ENCODE results near the gene POLR3F.
"Not testable (repeated sequence)": the region's sequence is repeated elsewhere in the genome, so short reads cannot be mapped to it uniquely, and the experiment has no call there.

POLR3F gene, protein sequence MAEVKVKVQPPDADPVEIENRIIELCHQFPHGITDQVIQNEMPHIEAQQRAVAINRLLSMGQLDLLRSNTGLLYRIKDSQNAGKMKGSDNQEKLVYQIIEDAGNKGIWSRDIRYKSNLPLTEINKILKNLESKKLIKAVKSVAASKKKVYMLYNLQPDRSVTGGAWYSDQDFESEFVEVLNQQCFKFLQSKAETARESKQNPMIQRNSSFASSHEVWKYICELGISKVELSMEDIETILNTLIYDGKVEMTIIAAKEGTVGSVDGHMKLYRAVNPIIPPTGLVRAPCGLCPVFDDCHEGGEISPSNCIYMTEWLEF

DNA sequence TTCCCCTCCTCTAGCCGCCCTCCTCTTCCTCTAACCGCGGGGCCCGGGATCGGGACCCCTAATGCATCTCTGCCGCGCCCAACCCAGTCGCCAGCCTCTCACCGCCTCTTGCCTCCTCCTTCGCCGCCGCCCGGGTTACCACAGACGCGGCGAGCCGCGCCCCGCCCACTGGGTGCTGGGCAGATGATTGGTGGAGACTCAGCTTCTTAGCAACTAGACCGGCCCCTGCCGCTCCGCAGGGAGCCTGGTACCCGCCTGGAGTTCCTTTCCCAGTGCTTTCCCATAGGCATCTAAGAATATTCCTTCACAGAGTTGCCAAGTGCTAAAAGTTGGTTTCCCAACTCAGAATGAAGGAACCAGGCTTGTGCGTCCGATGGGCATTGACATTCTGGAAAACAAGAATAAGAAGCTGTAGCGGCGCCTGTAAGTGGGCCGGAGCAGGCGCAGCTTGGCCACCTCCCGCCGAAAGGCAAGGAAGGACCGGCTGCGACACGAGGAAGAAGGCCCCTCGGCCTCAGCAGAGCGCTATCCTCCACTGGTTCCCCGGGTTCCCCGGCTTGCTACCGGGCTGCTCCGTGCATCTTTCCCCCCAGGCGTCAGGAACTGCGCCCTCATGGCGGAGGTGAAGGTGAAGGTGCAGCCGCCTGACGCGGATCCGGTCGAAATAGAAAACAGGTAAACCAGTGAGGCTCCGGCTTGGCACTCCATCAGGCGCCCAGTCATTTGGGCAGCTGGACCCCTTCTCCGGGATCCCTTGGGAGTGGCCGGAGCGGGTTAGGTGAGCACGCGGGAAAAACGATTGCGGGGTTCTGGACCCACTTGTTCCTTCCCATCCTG, at the start of gene POLR3F, which contains the start of gene DZANK1:
TSS of gene POLR3F (plus strand) at position 497 of the 837 bp plus-strand sequence. CDS start at position 614, 117 bp downstream.
TSS of gene DZANK1 (minus strand) at position 137 of the 837 bp plus-strand sequence. CDS start 1,672 bp downstream, outside the sequence.
- peak; percentile 95 for DNase-seq

DNA sequence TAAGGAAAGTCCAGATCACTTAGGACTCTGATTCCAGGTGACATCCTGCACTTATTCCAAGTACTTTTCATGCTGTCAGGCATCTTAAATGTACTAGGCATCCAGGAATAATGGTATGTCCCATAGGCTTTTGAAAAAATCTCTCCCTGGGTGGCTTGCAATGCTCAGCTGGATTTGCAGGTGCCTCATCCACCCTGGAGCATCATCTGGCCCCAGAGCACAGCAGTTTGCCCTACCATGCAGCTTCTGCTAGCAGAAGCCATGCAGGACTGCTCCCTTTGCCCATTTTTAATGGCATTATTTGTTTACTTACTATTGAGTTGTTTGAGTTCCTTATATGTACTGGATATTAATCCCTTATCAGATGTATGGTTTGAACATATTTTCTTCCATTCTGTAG, 45.6 kb upstream of the POLR3F start:
- DNase-seq: no peak

DNA sequence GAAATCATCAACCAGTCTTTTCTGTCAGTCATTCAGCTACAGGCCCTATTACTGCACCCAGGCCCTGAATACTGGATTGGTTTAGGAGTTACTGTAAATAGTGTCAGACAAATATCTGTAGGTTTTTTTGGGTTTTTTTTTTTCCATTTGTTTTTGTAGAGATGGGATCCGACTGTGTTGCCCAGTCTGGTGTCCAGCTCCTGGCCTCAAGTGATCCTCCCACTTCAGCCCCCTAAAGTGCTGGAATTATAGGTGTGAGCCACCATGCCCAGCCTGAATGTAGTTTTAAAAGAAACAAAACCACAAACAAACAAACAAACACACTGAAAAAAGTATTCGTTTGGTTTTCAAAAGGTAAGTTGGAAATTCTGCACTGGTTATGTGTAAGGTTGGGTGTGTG, 40.0 kb upstream of the POLR3F start:
- DNase-seq: no peak

DNA sequence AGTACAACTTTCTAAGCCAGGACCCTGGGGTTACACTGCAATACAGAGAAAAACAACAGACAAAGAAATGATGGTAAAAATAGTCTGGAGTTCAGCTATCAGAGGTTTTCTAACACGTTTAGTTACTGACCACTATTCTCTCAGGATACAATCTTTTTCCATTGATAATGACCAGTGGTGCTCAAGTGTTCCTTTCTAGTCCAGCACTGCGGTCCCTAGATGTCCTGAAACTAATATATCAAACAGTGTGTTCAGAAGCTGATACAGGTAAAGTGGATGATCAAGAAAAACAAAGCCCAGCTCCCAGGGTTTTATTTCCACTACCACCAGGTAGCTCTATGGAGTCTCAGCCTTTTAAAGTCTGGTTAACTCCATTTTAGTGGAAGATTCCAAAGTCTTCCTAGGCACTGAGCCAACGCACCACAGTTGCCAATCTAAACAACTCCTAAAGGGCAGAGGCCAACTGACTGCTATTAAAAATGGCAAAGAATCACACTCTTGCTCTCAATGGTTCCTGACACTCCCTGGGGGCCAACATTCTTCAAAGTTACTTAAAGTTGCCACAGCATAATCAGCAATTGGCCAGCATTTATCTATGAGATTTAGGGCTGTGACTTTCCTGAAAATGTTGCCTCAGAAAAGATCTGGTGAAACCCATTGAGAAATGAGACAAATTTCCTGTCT, 38.6 kb upstream of the POLR3F start:
- peak; percentile 8 for DNase-seq

DNA sequence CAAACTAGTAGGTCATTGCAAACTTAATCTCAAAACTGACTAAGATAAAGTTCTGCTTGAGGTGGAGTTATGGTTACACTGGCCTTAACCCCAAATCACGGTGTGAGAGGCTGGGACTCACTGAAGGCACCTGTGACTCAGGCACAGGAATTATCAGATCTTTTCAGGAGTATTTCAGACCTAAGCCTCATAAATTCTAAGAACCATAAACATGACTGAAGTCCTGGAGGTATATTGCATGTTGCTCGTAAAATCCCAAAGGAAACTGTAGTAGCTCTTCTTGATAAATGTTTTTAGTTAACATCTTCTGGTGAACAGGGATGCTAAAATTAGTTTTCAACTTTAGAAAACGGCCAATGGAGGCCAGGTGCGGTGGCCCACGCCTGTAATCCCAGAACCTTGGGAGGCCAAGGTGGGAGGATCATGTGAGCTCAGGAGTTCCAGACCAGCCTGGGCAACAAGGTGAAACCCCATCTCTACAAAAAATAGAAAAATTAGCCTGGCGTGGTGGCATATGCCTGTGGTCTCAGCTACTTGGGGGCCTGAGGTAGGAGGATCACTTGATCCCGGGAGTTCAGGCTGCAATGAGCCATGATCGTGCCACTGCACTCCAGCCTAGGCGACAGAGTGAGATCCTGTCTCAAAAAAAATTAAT, 36.9 kb upstream of the POLR3F start:
- no peak for DNase-seq

DNA sequence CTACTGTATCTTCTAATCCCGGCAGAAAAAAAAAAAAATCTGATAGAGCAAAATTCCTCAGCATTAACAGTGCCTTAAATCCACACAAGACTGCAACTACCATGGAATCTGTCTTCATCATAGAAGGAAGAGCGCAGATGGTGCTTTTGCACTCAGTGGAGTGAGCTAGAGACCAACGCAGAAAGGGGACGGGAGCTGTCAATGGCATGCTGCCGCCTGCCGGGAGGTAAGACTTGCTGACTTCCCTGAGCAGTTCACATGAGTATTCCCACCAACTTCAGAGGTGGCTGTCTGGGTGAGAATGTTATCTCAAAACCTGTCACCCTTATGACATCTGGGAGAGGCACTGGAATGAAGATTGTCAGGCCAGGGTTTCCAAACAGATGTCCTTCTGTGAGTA, 36.0 kb upstream of the POLR3F start:
- DNase-seq: no peak

DNA sequence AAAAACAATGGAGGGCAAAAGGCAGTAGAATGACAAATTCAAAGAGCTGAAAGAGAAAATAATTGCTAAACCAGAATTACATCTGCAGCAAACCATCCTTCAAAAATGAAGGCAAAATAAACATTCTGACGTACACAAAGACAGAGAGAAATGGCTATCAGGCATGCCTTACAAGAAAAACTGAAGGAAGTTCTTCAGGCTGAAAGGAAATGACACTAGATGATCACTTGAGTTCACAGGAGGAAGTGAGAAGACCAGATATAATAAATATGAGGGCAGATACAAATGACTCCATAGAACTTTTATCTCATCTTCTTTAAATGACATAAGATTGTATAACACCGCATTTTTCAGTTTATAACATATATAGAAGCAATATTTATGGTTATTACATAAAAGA, 30.3 kb upstream of the POLR3F start:
- no peak for DNase-seq

DNA sequence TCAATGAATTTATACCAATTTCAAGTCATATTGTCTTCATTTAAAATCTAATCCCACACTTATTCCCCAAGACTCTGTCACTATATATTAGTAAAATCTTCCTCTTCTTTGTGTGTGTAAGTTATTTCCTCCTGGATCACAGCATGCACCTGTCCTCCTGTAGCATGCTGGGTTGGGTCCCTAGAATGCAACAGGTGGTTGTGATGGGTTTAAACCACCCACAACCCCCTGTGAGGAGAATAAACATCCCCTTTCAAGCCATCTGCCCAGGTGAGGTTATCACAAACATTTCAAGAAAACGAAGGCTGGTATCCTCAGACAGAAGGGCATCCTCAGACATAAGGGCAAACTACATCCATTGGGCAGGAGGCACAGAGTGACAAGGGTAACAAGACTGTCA, 26.8 kb upstream of the POLR3F start:
- DNase-seq: no peak

DNA sequence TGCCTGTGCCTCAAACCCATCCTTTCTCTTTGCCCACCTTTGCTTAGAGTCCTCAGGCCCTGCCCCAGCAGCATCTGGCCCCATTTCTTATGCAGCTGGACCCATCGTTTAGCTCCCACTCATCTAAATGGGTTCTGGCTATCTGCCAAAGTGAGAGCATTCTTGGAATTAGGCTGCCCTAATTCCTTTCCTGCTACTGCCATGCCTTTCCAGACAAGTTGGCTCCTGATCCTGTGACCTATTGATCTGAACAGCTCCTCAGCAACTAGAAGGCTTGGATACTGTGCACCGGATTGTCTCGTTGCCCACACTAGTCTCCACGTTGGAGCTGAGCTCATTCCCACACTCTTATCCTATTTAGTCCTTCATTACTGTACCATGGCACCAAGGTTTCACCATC, 23.3 kb upstream of the POLR3F start:
- DNase-seq: peak; percentile 21

DNA sequence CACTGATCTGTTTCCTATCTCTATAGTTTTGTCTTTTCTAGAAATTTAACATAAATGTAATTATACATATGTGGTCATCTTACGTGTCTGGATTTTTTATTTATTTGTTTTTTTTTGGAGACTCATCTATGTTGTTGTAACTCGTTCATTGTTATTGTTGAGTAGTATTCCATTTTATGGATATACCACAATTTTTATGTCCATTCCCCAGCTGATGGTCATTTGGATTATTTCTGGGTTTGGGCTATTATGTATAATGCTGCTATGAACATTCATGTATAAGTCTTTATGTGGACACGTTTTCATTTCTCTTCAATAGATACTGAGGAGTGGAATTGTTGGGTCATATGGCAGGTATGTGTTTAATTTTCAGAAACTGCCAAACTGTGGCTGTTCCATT, 10.6 kb upstream of the POLR3F start:
- no peak for DNase-seq

DNA sequence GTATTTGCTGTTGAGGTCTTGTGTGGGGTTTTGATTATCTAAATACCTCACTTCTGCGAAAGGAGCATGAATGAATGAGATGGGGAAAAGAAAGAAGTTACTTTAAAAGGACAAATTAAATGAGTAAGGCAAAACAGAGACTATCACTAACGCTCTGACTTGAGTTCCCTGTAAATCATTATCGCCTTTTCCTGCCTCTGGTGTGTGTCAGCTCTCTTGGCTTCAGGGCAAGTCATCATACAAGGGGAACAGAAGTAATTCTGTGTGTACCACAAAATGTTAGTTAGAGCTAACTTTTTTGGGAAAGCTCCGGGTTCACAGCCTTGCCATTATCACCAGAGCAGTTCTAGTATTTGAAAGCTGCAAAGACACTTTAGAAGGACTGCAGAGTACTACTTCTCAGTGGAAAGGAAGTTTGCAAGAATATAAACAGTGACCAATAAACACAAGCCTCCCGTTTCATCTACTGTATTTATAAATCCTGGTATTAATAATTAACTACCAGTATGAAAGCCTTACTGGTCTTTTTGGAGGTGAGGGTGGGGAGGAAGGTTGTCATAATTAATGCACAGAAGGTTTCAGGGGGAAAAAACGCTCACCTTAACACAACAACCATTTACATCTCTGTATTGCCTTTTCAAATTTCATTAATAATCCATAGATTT, 1.5 kb upstream of the POLR3F start:
- no peak for DNase-seq

DNA sequence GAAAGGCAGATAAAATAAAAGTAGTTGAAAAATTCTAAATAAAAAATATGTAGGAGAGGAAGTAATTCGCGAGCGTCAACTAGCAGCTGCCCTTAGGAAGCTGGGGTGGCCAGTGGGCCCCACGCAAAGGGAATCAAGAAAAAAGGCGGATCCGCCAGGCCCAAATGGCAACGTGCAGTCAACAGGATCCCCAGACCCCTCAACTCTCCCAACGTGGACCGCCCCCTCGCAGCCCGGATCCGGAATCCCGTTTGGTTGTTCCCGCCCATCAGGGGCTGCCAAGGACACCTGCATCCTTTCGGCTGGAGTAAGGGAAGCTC, 656 bp upstream of the POLR3F start:
- DNase-seq: no peak

DNA sequence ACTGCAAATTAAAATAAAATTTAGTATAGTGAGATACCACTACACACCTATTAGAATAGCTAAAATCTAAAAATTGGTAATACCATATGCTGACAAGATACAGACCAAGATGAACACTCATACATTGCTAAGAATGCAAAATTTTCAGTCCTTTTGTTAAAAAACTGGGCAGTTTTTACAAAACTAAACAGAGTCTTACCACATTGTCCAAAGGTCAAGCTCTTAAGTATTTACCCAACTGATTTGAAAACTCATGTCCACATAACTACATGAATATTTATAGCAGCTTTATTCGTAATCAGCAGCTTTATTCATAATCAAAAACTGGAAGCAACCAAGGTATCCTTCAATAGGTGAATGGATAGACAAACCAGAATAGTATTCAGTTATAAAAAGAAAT, 10.0 kb downstream of the POLR3F start:
- no peak for DNase-seq

DNA sequence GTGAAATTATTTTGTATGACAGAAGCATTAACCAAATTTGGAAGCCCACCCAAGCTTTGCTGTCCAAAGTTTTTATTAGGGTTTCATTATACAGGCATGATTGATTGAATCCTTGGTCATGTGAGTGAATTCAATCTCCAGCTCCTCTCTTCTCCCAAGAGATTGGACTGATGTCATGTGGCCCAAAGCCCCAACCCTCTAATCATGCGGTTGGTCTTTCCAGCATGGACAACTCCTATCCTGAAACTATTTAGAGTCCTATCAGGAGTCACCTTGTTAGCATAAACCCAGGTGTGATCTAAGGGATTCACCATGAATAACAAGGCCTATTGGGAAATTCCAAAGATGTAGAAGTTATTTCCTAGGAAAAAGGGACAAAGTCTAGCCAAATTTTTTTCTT, 10.6 kb downstream of the POLR3F start:
- DNase-seq: no peak

DNA sequence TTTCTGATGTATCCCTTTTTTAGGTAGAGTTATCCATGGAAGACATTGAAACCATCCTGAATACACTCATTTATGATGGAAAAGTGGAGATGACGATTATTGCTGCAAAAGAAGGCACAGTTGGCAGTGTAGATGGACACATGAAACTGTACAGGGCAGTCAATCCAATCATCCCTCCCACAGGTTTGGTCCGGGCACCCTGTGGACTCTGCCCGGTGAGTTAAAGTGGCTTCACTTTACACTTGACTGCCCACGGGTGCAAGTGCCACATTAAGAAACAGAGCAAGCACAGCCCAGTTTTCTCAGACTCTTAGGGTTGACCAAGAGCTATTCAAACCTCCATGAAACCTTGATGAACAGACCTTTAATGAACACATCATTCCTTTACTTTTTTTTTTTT, 14.4 kb downstream of the POLR3F start:
- DNase-seq: no peak

DNA sequence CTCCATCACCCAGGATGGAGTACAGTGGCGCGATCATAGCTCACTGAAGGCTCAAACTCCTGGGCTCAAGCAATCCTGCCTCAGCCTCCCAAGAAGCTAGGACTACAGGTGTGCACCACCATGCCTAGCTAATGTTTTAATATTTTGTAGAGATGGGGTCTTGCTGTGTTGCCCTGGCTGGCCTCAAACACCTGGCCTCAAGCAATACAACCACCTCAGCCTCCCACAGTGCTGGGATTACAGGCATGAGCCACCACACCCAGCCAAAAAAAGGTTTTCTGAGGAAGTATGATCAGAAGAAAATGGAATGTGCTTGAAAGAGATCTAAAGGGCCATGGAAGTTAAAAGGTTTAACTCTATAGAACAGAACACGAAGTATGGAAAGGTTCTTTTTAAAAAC, 21.1 kb downstream of the POLR3F start:
- no peak for DNase-seq

DNA sequence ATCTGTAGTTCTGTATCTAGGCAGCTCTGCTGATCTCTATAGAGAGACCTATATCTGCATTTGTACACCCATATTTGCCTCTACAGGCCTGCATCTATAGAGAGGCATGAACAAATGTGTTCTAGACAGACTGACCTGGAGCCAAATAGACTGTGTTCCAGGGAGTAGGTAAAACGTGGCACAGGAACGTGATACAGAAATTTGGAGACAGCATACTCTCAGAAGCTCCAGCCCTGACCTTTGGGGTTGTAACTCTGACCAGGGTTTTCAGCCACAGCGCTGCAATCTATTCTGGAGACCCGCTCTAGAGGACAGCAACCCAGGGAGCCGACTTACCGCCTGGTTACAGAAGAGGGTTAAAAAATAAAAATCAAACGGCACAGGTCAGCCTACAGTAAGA, 28.9 kb downstream of the POLR3F start:
- peak; percentile 3 for DNase-seq

DNA sequence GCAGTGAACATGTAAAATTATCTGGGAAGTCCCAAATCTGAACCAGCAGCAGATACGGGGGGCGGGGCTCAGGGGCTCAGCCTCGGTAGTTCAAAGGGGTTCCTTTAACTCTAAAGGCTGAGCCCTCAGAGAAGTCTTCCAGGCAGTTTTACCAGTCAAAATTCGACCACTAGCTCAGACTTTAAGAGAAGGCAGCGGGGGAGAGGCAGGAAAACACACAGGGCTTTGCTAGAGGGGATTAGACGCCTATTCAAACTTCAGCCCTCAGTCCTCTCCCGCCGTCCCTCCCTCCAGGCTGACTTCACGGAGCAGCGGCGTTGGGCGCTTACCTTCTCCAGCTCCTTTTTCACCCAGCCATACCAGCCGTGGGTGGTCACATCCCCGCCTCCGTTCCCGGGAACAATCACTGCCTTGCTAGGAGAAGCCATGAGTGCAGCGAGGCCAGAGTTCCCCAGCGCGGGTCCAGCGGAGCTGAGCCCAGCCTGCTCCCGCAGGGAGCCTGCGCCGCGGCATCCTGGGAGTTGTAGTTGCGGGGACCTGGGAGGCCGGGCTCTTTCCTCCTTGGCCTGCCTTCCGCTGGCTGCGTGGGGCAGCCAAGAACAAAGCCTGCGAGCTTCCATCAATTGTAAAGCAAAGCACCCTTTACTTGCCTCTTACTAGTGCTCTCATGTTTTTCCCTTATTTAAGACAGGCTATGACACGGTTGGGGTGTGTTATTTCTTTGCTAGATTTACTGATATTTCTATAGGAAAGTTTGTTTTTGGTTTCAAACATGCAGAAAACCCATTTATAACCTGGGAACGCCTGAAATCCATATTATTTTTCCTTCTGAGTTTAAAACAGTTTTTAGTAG, 29.8 kb downstream of the POLR3F start, which contains the start of gene RBBP9:
TSS of gene RBBP9 (minus strand) at position 486 of the 853 bp plus-strand sequence. CDS start at position 428, 58 bp downstream.
- peak; percentile 80 for DNase-seq

DNA sequence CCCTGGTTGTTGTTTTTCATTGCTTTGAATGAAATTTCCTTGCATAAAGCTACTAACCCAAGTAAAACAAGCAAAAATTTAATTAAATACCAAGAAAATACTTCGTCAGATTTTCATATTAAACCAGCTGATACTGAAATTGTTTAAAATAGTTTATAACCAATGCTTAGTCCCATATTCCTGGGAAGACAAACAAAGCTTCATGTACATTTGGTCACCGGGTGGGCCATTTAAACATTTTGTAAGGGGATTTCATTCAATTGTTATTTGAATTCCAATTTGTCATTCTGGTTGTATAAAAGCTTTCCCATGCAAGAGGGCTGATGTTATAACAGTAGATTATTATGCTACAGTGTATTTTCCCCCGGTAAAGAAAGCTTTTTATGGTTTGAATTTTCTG, 30.4 kb downstream of the POLR3F start:
- no peak for DNase-seq

DNA sequence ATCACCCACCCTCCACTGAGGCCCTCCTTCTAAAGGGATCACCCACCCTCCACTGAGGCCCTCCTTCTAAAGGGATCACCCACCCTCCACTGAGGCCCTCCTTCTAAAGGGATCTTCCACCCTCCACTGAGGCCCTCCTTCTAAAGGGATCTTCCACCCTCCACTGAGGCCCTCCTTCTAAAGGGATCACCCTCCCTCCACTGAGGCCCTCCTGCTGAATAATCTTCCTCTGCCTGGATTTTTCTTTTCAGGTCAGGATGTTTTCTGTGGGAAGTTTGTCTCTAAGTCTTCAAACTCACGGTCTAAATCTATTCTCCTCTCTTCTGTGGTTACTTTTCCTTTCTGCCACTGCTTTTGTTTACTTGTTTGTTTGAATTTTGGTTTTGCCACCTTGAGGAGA, 34.5 kb downstream of the POLR3F start:
- not testable (repeated sequence) for DNase-seq

DNA sequence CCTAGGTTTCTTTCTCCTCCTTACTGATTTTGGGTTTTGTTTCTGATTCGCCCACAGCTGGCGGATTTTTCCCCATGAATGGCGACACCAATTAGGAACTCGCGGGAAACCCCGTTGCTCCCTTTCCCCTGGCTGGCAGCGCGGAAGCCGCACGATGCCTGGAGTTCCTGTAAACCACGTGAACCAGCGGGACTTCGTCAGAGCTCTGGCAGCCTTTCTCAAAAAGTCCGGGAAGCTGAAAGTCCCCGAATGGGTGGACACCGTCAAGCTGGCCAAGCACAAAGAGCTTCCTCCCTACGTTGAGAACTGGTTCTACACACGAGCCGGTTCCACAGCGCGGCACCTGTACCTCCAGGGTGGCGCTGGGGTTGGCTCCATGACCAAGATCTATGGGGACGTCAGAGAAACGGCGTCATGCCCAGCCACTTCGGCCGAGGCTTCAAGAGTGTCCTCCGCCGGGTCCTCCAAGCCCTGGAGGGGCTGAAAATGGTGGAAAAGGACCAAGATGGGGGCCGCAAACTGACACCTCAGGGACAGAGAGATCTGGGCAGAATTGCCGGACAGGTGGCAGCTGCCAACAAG, 37.4 kb downstream of the POLR3F start:
- DNase-seq: peak; percentile 19
